HepG2 (cell line): ENCODE data around the gene VEGFB. TPM values are rescaled to one million over a fixed set of nuclear protein-coding genes. Genes with fewer than 3 reads are reported as not detected.

Experiments used
- ARID3A ChIP-seq: IDR thresholded peaks from 2 replicates; pipeline ENCODE4 v1.6.1; 2012; ENCODE audit warnings: low read depth, low read length, improper control_type of control experiment
- BCL3 ChIP-seq: sonication (generic); formaldehyde crosslinking; IDR thresholded peaks from 2 replicates; pipeline ENCODE4 v1.5.1; 2020; ENCODE audit warnings: mild to moderate bottlenecking, missing genetic modification reagents, moderate library complexity
- CERS6 ChIP-seq: sonication (generic); formaldehyde crosslinking; IDR thresholded peaks from 2 replicates; pipeline ENCODE4 v1.5.0; 2020; ENCODE audit warnings: missing genetic modification reagents
- GATAD1 ChIP-seq: IDR thresholded peaks from 2 replicates; pipeline ENCODE4 v1.6.1; 2016; ENCODE audit warnings: missing genetic modification reagents, missing compliant biosample characterization
- HDAC6 ChIP-seq: fragments of 200-600 bp; sonication (generic); IDR thresholded peaks from 2 replicates; pipeline ENCODE4 v1.7.0; 2017; ENCODE audit warnings: mild to moderate bottlenecking, antibody characterized with exemption, low read length, low read depth
- LBX2 ChIP-seq: sonication (generic); formaldehyde crosslinking; IDR thresholded peaks from 2 replicates; pipeline ENCODE4 v1.5.0; 2020; ENCODE audit warnings: missing genetic modification reagents, mild to moderate bottlenecking, borderline replicate concordance
- MAZ ChIP-seq, 2 experiments: sonication (generic) in 1 of 2; formaldehyde crosslinking in 1 of 2; IDR thresholded peaks; 2 replicates each; pipeline versions ENCODE4 v1.5.0 to v1.6.1; 2012 to 2020; ENCODE audit warnings: low read depth in 2 of 2, mild to moderate bottlenecking in 2 of 2, borderline replicate concordance in 1 of 2, improper control_type of control experiment in 1 of 2, low read length in 1 of 2, missing genetic modification reagents in 1 of 2, moderate library complexity in 1 of 2
- MED1 ChIP-seq: sonication (generic); formaldehyde crosslinking; IDR thresholded peaks from 2 replicates; pipeline ENCODE4 v1.4.0; 2020; ENCODE audit warnings: missing genetic modification reagents
- MEIS2 ChIP-seq: sonication (generic); formaldehyde crosslinking; IDR thresholded peaks from 2 replicates; pipeline ENCODE4 v1.9.0; 2021; ENCODE audit warnings: mild to moderate bottlenecking, missing genetic modification reagents
- POGZ ChIP-seq: sonication (generic); formaldehyde crosslinking; IDR thresholded peaks from 2 replicates; pipeline ENCODE4 v1.4.0; 2020; ENCODE audit warnings: mild to moderate bottlenecking, missing genetic modification reagents
- PRDM4 ChIP-seq: sonication (generic); formaldehyde crosslinking; IDR thresholded peaks from 2 replicates; pipeline ENCODE4 v1.9.0; 2021; ENCODE audit warnings: missing genetic modification reagents, borderline replicate concordance
- RARG ChIP-seq: sonication (generic); formaldehyde crosslinking; IDR thresholded peaks from 2 replicates; pipeline ENCODE4 v1.4.0; 2020; ENCODE audit warnings: low read depth, mild to moderate bottlenecking, missing genetic modification reagents
- RFX3 ChIP-seq: IDR thresholded peaks from 2 replicates; pipeline ENCODE4 v1.6.1; 2016; ENCODE audit warnings: missing biosample characterization, missing genetic modification reagents
- RFX5 ChIP-seq: IDR thresholded peaks from 2 replicates; pipeline ENCODE4 v1.6.1; 2011; ENCODE audit warnings: low read depth, low read length, improper control_type of control experiment
- SMAD9 ChIP-seq: sonication (generic); formaldehyde crosslinking; IDR thresholded peaks from 2 replicates; pipeline ENCODE4 v1.5.1; 2020; ENCODE audit warnings: mild to moderate bottlenecking, missing genetic modification reagents
- SNAPC5 ChIP-seq: sonication (generic); formaldehyde crosslinking; IDR thresholded peaks from 2 replicates; pipeline ENCODE4 v1.8.1; 2023; ENCODE audit warnings: mild to moderate bottlenecking, missing genetic modification reagents, borderline replicate concordance
- TERF1 ChIP-seq: sonication (generic); formaldehyde crosslinking; IDR thresholded peaks from 2 replicates; pipeline ENCODE4 v1.8.0; 2022; ENCODE audit warnings: mild to moderate bottlenecking, missing genetic modification reagents, moderate library complexity
- ZNF335 ChIP-seq: sonication (generic); formaldehyde crosslinking; IDR thresholded peaks from 2 replicates; pipeline ENCODE4 v1.4.0; 2020; ENCODE audit warnings: missing genetic modification reagents
- ZNF382 ChIP-seq: sonication (generic); formaldehyde crosslinking; IDR thresholded peaks from 2 replicates; pipeline ENCODE4 v1.5.0; 2020; ENCODE audit warnings: missing genetic modification reagents, mild to moderate bottlenecking, borderline replicate concordance
- polyA plus RNA-seq, 8 experiments: library from polyadenylated mRNA; depleted of rRNA in 3 of 8; stranded (reverse) in 7 of 8; unstranded in 1 of 8; fragments of >200 nt; fragmentation: Illumina TruSeq in 4 of 8; extraction: Trizol in 4 of 8; gene quantifications; 2 replicates each; pipeline versions ENCODE4 v1.2.1 to v1.2.3, GENCODE V29; 2011 to 2016; ENCODE audit warnings: low read depth in 4 of 8, missing spikeins in 1 of 8, mixed read lengths in 1 of 8; ENCODE audit not compliant: insufficient read depth in 1 of 8
- total RNA-seq, 5 experiments: library from RNA; depleted of rRNA; stranded (reverse); fragments of >200 nt; fragmentation: Illumina TruSeq; extraction: Trizol; gene quantifications; 2 replicates each; pipeline ENCODE4 v1.2.3, GENCODE V29; 2016; ENCODE audit warnings: low read depth in 1 of 5
- TF ChIP-seq, protein P1 (sequence below): IDR thresholded peaks from 2 replicates; pipeline ENCODE4 v1.6.1; 2016

VEGFB gene
- total and polyA plus RNA-seq, 2 of the 13 experiments (the other 11 are each of a cell fraction or from before 2014, with no cell fraction given) = 9.0 to 11.3 TPM

DNA sequence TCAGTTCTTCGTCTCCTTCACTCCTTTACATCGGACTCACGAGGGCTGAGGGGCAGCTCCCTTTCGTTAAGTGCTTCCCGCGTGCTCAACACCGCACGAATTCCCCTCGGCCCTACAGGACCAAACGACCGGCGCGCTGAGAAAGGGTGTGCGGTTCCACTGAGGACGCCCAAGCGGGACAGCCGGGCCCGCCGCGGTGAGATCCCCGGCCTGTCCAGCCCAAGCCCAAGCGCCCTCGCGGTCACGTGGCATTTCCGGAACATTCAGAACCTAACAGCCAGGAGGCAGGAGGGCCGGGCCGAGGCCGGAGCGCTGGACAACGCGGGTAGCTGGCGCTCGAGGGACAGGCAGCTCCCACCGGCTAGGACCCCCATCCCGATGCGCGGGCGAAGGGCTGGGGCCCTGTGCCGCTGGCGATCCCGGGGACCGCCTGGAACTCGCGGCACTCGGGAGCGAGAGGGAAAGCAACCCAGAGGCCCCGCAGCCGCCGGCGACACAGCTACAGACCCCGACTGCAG is 49.1 kb upstream of the VEGFB start (continued):
- TF ChIP-seq BCL3 (CRISPR knock-in tag) (peak; percentile 99), RARG (CRISPR knock-in tag) (0 out of 2 replicates have a peak, but pooled peaks have one; percentile 76), RFX5 (no peak), MEIS2 (CRISPR knock-in tag) (peak; percentile 72; the same call in 1 of the 2 replicates), SNAPC5 (peak; percentile 88; the same call in 1 of the 2 replicates), CERS6 (no peak), PRDM4 (CRISPR knock-in tag) (no peak), POGZ (CRISPR knock-in tag) (peak; percentile 46; the same call in 1 of the 2 replicates), RFX3 (CRISPR knock-in tag) (no peak), GATAD1 (peak; percentile 61; the same call in 1 of the 2 replicates), ARID3A (no peak), MAZ (IDR thresholded peaks at IDR 0.05; ENCODE audit: borderline replicate concordance, low read depth, low read length) (no peak), MAZ (CRISPR knock-in tag; IDR thresholded peaks at IDR 0.05; ENCODE audit: low read depth) (peak; percentile 84), ZNF382 (CRISPR knock-in tag) (no peak; the same call in 1 of the 2 replicates), TERF1 (CRISPR knock-in tag) (0 out of 2 replicates have a peak, but pooled peaks have one; percentile 55), HDAC6 (no peak), MED1 (CRISPR knock-in tag) (peak; percentile 78), SMAD9 (CRISPR knock-in tag) (peak; percentile 99), LBX2 (CRISPR knock-in tag) (0 out of 2 replicates have a peak, but pooled peaks have one; percentile 72), ZNF335 (CRISPR knock-in tag) (peak; percentile 66; the same call in 1 of the 2 replicates)
- TF ChIP-seq, protein P1, sequence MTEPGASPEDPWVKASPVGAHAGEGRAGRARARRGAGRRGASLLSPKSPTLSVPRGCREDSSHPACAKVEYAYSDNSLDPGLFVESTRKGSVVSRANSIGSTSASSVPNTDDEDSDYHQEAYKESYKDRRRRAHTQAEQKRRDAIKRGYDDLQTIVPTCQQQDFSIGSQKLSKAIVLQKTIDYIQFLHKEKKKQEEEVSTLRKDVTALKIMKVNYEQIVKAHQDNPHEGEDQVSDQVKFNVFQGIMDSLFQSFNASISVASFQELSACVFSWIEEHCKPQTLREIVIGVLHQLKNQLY (CRISPR knock-in tag) = peak; percentile 48; the same call in 1 of the 2 replicates
